NCI-H1417 (cell line): ENCODE data around the gene ESPNL.

ENCODE experiments used
- DNase-seq, 3 experiments: peaks; one replicate each; lab custom pipeline; 2025; lab: John Stamatoyannopoulos, UW

The ESPNL gene

DNA sequence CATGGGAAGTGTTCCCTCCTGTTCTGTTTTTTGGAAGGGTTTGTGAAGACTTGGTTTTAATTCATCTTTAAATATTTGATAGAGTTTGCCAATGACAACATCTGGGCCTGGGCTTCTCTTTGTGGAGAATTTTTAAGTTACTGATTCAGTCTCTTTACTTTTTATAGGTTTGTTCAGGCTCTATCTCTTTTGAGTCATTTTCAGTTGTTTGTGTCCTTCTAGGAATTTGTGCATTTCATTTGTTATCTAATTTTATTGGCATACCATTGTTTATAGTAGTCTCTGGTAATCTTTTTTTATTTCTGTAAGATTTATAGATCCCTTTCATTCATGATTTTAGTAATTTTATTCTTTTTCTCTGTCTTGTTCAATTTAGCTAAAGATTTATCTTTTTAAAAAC, 24.7 kb upstream of the ESPNL start:
- no peak for DNase-seq

DNA sequence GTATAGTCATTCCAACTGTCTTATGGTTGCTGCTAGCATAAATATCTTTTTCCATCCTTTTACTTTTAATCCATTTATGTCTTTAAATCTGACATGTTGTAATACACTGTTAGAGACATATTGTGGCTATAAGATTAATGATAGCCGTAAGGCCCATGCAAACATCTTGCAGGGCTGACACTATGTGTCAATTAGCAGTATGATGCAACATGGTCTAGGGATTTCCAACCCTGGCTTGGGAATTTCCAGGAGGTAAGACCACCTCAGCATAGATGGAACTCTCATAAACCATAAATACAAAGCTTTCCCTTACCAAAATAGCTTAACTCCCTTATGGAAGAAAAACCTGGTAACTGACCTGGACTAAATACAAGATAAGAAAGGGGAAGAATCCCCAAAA, 22.8 kb upstream of the ESPNL start:
- DNase-seq = peak in 1 of 3 experiments; percentile 3

DNA sequence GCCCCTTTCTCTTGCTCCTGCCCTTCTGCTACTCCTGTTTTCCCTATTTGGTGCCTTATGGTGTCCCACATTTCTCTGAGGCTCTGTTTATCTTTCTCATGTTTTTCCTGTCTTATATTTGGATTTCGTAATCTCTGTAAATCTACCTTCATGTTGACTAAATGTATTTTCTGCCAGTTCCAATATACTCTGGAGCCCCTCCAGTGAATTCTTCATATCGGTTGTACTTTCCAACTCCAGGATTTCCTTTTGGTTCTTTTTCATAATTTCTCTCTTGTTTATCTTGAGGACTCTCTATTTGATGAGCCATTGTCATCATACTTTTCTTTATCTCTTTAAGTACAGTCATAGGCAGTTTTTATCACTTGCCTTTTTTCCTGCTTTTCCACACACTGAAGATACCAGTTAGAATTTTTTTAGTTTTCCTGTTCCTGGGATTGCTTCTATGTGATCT, 20.2 kb upstream of the ESPNL start:
- DNase-seq = no peak

DNA sequence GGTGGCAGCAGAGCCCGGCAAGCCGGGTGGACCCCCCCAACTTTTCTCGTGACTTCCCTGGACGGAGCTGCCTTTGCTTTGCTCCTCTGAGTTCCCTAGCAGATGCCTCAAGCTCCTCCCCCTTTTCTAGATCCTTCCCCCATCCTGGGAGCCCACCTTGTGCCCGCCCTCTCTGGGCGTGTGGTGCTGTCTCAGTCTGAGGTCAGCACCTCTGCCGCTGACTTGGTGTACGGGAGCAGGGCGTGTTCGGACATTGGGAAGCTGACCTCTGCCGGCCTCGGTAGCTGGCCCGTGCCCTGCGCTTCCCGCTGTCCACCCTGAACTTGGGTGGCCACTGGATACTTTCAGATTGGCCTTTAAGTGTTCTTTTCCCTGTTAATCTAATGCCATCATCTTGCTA, 19.6 kb upstream of the ESPNL start:
- DNase-seq = no peak

DNA sequence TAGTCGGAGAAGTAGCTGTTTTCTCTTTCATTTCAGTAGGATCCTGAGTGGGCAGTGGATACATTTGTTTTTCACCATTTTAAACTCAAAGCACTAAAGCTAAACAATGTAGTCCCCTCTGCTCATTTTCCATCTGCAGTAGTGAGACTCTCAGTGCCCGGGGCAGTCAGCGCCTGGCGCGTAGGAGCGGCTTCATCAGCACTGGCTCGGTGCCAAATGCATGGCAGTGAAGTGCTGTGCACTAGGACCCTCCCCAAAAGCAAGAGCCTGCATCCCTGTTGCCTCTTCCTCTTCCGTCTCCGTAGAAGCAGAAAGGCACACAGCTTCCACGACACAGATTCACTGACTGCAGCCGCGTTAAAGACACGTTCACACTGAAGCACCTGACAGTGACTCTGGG, 19.0 kb upstream of the ESPNL start:
- DNase-seq = peak in 2 of 3 experiments; percentile 19 to 61

DNA sequence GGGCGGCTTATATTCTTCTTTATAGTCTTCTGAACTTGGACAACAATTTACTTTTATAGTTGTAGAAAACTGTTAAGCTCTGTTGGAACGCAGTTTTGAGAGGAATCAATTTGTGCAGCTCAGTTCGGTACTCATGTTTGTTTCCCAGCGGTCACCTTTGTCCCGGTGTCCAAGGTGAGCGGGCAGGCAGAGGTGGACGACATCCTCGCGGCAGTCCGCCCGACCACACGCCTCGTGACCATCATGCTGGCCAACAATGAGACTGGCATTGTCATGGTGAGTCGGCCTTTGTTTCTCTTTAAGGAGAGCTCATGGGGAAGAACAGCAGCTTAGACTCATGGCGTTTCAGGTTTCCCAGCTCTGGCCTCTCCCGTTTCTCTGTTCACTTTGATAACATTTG, 18.6 kb upstream of the ESPNL start:
- no peak for DNase-seq

DNA sequence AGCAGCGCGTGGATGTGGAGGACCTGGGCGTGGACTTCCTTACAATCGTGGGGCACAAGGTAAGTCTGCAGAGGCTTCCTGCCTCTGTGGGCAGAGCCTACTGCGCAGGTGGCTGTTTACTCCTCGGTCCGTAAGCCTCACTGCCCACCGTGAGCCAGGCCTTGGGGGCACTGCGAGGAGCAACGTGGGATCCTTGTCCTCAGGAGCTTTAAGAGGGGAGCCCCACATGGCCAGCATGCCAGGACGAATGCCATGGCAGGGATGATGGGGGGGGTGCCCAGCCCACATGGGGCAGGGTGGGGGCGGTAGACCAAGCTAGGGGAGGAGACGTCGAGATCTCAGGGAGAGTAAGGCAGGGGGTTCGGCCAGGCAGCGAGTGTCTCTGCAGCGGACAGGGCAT, 18.0 kb upstream of the ESPNL start:
- no peak for DNase-seq

DNA sequence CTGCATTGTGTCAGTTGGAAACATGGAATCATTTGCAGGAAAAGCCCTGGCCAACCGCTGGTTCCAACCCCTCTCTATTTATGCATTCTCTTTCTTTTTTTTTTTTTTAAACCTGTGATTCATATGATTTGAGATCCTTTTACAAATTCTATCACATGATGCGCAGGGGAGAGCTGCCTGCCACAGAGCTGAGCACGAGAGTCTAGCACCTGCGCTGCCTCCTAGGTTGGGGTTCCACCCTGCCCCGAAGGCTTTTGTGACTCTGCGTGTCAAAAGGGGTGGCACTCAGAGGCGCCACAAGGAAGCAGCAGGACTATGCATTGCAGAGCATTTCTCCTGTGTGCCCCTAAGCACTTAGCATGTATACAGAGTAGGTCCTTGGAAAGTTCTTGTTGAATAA, 17.3 kb upstream of the ESPNL start:
- no peak for DNase-seq

DNA sequence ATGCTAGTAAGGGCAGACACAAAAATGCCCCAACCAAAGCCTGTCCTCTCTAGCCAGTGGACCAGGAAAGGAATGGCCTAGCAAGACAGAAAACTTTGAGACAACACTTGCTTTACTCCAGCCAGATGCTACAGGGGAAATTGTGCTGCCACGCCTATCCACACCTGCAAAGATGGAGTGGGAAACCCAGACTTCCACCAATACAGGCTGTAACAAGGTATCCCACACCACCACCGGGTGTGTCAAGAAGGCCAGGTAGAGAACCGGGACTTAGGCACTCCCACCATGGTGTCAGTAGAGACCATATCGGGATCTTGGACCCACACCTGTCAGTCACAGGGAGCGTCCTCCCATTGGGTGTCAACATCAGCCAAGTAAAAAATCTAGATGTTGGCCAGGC, 16.2 kb upstream of the ESPNL start:
- DNase-seq = no peak

DNA sequence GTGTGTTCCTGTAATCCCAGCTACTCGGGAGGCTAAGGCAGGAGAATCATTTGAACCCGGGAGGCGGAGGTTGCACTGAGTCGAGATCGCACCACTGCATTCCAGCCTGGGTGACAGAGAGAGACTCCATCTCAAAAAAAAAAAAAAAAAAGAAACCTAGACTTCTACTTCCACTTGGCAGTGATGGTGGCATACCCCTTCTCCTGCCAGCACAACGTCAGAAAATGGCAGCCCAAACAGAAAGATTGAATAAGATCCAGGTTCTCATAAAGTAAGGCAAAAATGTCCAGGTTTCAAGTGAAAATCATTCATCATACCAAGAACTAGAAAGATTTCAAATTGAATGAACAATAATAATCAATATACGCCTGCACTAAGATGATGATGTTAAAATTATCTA, 15.4 kb upstream of the ESPNL start:
- no peak for DNase-seq

DNA sequence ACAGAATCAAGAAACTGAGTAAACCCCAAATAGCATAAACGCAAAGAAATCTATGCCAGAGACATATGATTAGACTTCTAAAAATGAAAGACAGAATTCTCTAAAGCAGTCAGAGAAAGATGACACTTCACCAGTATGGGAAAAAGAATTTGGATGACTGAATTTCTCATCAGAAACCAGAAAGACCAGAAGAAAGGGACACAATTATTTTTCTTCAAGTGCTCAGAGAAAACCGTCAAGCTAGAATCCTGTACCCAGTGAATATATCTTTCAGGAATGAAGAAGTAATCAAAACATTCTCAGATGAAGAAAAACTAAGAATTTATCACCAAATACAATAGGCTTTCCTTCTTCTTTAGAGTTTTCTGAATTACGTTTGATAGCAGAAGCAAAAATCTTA, 14.2 kb upstream of the ESPNL start:
- no peak for DNase-seq

DNA sequence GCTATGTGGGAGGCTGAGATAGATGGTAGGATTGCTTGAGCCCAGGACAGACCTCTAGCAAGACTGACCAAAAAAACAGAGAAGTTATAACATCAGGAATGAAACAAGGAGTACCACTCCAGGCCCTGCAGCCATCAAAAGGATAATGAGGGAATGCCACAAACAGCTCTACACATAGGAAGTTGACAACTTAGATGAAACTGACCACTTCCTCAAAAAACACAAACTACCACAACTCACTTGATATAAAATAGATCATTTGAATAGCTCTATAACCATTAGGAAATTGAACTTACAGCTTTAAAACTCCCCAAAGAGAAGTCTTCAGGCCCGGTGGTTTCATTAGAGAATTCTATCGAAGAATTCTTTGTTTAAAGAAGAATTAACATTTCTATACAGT, 12.9 kb upstream of the ESPNL start:
- no peak for DNase-seq

DNA sequence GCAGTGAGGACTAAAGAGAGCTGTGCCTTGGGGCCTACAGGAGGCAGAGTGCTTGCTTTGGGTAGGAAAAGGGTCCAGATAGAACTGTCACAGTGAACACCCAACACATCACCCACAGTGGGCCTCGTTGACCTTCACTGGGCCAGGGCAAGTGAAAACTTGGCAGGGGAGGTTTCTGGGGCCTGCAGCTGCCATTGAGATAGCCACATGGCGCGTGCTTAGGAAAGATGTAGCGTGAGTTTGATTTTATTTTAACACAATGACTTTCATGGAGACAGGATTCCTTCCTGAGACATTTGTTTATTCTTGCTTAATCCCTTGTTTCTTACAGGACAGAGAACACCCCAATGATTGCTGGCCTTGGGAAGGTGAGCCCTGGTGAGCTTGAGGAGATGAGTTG, 9.3 kb upstream of the ESPNL start:
- DNase-seq = no peak

DNA sequence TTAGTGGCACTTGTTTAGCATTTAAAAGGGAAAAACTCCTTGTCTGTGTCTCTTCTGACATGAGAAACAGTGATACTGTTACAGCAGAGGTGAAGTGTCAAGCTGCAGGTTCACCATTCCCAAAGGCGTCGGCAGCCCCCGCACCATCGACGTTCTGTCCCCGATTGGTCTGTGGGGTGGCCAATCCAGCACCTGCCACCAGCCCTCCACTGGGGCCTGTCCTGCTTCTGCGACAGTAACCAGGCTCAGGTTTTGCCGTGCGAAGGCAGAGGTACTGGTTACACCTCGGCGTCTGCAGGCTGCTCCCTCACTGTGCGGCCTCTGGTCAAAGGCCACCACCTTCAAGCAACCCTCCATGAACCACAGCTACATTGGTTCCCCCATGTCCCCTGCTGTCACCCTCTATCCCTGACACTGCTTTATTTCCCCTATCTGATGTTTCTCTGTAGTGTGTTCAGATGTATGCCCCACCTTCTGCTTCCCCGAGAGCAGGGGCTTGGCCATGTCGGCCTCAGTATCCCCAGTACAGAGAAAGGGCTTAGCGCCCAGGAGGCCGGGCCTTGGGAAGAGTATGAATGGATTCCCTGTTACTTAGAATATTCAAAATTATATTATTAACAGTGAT, 8.6 kb upstream of the ESPNL start:
- DNase-seq = no peak

DNA sequence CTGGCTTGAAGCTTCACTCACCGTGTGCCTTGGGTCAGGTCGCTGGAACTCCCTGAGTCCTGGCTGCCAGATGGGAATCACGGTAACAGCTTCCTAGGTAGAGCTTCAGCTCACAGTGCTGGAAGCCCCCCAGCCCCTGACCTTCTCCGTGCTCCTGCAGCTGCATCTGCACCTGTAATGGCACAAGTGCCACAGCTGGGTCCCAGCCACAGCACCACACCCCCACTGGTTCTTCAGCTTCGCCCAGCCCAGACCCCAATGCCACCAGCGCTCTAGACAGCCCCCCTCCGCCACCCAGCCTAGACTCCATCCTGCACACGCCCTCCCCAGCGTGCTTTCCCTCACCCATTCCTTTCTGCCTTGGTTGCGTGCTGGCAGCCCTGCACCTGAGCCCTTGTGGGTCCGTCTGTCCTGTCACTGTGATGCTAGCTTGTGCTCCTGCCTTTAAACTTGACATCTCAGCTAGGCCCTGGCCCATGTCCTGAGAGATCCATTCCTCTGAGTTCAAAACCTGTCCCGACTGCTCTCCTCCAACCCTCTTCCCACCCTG, 7.6 kb upstream of the ESPNL start:
- DNase-seq = no peak

DNA sequence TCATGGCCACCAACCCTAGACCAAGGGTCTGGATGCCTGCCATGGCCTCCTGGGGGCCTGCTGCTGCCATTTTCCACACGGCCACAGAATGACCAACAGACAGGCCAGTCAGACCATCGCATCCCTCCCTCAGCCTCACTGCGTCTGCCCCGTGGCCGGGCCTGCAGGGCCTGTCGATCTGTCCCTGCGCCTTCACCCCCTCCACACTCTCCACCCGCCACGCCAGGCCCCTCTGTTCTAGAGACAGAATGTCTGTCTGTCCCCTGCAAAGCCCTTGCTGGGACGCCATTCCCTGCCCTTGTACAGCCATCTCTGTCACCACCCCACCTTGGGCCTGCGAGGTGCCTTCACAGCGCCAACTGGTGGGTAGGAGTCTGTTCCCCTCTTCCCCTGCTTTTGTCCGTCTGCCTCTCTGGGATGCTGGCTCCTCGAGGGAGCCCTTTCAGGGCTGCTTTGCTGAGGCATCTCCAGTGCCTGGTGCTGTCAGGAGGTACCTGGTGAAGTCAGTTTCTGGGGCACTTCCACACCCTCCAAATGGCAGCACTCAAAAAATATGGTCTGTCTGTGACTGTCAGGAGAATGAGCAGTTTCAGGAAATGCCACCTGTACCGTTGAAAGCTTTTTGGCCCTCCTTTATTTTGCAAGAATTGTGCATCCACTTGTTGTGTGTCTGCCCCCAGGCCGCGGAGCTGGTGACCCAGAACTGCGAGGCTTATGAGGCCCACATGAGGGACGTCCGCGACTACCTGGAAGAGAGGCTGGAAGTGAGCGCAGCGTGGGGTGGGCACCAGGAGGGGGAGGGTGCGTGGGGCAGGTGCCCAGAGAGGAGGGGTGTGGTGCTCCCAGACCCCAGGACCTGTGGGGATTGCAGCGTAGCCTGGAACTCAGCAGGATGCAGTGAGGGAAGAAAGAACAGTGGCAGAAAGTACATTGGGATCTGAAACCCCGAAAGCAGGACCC, 6.7 kb upstream of the ESPNL start:
- DNase-seq = no peak

DNA sequence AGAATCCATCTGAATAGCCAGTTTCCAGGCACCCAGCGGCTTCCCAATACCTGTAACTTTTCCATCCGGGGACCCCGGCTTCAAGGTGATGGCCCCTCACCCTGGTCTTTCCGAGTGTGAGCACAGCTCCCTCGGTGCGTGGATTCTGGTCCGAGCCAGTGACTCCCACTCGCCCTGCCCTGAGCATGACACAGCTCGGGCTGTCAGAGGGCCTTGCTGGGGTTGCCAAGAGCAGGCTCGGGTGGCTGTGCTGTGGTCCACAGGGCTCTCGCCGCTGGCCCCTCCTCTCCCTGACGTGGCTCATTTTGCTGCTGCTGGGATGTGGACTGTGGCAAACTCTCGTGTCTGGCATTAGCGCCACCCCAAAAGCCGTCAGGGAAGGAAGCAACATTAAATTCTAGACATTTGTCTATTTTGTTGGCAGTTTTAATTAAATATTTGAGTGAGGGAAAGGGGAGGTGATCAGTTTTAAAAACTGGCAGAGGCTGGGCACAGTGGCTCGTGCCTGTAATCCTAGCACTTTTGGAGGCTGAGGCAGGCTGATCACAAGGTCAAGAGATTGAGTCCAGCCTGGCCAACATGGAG, 5.6 kb upstream of the ESPNL start:
- DNase-seq = no peak

DNA sequence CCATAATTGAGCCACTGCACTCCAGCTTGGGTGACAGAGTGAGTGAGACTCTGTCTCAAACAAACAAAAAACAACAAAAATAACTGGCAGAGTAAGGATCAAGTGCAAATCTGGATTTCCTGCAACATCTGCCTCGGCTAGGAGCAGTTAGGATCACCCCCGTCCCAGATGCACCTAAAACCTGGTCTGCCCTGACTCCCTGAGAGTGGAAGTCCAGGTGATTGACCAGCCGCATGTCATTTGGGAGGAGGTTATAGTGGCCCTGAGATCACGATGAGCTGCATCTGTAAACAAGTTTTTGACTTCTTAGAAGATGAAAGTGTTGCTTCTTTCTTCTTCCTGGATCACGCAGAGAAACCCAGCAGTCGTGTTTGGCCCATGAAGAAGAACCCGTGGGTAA, 5.0 kb upstream of the ESPNL start:
- DNase-seq = no peak

DNA sequence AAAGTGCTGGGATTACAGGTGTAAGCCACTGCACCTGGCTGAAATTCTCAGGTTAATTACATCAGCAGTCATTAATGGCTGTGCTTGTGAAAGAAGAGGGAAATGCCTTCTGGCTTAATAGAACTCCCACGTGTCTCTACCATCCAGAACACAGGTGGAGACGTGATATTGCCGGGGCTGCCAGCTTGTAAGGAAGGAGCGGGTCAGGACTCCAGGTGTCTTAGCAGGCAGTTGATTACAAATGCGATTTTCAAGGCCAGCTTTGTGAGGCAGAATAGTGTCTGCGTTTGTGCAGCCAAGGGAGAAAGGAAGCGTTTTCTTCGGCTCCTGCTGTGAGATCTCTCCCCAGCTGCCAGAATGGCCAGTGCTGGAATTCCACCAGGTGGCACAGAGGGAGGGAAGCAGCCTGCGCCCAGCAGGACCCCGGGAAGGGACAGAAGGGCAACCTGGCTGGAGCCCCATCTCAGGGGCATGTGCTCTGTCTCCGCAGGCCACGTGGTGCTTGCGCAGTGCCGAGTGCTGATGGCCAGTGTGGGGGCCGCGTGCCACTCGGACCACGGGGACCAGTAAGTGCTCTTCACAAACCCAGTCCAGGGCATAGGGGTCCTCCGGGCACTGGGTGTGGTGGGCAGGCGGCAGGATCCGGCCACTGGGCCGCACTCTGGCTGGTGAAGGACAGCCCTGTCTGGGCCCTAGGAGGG, 3.7 kb upstream of the ESPNL start:
- peak in 2 of 3 experiments; percentile 80 to 85 for DNase-seq

DNA sequence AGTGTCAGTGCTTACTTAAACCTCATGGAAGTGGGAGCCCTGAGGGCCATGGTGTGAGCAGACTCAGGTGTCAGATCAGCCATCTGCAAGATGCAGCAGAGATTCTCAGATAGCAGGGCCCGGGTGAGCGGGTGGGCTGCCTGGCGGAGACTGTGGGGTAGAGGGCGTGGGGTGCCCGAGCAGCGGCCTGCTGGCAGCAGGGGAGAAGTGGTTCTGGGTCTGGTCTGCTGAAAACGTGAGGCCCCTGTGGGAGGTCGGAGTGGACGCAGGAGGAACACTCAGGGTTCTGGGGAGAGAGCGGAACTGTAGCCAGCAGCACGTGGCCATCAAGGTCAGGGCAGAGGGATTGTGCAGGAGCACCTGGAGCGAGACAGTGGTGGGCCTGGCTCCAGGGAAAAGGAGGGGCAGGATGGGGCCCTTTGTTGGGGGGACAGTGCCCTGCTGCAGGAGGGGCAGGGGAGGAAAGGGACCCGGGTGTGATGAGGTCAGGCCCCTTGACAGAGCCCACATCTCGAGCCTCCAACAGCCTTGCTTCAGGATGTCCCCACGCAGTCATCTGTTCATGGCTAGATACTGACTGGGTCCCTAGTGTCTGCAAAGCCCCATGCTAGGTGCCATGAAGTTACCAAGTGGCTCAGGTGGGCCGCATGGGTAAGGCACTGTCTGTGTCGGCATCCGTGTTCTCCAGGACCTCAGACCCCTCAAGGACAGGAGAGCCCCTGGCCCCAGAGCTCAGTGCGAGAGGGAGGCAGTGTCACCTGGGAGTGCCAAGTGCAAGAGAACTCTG, 2.7 kb upstream of the ESPNL start:
- no peak for DNase-seq
